Frontal cortex (tissue), 4 donors: ENCODE results near the gene ARID5B. TPM values are rescaled to one million over a fixed set of nuclear protein-coding genes. Genes with fewer than 3 reads are reported as not detected.

ENCODE experiments used
- DNase-seq, 2 donors: peaks; one replicate each; pipeline ENCODE4 v3.0.0; 2012; ENCODE audit warnings: low spot score in 2 of 2
- FAIRE-seq: peaks from 2 replicates; lab custom pipeline; 2012; peaks lifted over from hg19 to GRCh38; lab: Jason Lieb, UNC
- total RNA-seq: library from RNA; depleted of rRNA; stranded (reverse); fragments of >200 nt; gene quantifications from one replicate; pipeline ENCODE4 v1.2.3, GENCODE V29; 2014
- donor health status: control.
- donor health status: control.
- donor health status: control.

Gene ARID5B
- total RNA-seq, 1 donor from 2014 or later: 19.6 TPM

DNA sequence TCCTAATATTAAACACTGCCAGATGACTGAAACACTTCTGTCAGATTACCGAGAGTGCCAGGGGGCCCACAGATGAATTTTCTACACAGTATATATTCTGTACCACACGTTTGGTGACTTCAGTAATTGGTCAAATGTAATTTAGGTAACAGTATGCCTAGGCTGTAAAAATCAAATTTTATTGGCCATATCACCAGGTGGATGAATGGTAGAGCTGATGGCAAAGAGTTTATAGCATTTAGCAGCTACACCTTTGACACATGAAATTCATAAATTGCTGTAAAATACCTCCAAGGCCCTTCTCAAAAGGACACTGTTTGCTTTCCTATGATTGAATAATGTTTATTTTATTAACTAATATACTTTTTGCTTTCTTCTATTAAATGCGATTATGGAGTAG, 101.3 kb downstream of the ARID5B start:
- FAIRE-seq (no peak), DNase-seq (no peak)

DNA sequence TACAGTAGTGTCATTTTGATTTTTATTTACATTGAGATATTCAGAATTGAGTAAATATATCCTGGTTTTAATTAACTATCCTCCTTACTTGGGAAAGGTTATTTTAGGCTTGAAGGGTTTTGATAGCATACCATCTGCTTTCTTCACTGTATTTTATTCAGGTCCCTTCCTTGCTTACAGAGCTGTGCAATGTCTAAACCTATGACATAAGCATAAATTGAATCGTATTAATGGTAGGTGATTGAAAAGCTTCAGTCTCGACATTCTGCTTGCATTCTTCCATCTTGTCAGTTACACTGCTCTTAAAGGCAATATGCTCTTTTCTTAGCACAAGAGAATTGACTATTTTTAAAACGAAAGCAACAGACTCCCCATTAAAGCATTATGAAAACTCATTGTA, 102.5 kb downstream of the ARID5B start:
- no peak for FAIRE-seq

DNA sequence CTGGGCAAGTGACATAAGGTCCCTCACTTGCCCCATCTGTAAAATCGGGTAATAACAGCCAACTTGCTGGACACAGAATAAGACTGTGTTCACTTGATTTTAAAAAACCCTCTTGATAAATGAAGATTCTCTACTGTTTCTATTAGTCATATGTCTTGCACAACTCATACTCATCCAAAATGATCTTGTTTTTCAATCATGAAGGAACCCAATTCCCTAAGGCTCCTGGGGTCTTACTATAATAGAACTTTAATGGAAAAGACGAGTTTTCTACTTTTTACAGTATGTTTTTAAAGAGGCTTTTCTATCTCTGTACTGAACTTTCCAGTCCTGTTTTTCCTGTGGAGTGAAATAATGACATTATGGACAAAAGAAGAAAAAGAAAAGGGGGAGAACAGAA, 103.8 kb downstream of the ARID5B start:
- no peak for FAIRE-seq

More for the DNA sequence above, 102.5 kb downstream of the ARID5B start:
- DNase-seq: no peak

DNA sequence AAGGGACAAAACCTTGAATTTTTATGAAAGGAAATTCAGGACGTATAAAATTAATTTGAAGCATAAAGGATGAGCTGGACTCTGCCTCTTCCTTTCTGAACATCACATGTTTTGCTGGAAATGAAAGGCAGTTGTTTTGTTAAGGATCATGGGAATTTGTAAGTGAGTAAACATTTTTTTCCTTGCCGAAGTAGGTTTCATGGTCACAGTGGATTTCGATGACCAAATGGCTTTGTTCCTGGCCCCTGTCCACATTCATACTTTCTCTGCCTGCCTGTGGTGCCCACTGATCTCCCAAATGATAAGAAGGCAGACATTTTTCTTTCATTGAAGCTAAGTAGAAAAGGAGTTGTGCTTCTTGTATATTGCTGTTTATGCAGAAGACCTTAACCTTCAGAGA, 104.2 kb downstream of the ARID5B start:
- DNase-seq: no peak
- FAIRE-seq: no peak

More for the DNA sequence above, 103.8 kb downstream of the ARID5B start:
- DNase-seq: no peak

DNA sequence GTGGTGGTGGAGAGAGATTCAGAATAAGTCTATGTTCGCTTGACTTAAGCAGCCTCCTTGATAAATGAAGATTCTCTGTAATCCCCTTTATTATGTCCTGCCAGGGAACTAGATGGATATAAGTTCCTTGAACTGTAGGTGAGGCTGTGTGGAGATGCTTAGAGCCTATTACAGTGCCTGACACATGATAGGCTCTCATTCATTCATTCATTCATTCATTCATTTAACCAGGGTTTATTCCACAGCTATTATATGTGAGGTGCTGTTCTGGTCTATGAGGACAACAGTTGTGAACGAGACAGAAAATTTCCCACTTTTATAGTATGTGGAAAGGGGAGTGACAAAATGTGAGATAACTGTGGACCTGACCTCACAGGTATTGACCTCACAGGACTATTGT, 105.6 kb downstream of the ARID5B start:
- FAIRE-seq (no peak), DNase-seq (no peak)

DNA sequence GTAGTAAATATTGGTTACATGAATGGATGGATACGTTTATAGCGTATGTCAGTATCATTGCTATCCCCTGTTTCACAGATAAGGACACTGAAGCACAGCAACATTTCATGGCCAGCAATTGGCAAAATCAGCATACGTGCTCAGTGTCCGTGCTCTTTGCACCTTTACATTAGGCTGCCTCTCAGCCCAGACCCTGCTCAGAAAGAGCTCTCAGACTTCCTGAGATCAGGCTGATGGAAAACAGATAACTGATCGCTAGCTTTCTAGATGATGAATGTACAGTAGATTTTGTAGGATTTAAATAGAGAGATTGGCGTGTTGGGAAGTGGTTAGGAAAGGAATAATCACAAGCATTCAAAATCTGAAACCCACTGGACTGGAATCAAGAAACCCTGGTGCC, 106.7 kb downstream of the ARID5B start:
- FAIRE-seq (no peak), DNase-seq (no peak)

DNA sequence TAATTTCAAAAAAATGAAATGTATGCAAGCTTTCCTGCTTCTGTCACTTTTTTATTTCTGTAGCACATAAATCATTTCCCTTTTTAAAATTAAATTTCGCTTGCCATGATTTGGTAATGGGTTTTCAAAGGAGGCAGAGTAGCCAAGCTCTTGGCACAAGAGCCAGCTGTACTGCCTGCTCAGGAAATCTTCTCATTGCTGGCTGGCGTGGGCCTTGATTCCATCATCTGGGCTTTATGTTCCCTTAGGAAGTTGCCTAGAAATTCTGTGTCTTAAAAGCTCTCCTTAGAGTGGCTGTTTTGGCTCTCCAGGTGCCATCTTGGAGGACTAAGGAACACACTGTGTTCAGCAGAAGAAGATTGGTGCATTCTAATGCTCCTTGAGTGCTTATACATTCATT, 107.4 kb downstream of the ARID5B start:
- no peak for DNase-seq
- FAIRE-seq: no peak

DNA sequence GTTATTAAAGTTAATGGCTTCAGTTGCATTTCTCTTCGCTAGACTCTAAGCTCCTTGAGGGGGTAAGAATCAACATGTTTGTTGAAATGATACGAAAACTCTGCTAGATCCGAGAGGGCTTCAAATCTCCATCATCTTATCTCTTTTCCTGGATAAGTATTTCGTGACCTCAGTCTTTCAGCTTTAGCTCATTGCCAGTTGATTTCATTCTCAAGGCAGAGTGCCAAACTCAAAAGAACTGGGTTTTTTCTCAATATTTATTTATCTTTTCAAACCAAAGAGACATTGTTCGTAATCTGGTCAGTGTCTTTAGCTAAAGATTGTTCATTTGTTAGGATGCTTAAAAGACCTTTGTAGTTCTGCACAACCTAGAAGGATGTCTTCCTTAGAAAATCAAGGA, 108.9 kb downstream of the ARID5B start:
- DNase-seq: no peak
- FAIRE-seq: no peak

DNA sequence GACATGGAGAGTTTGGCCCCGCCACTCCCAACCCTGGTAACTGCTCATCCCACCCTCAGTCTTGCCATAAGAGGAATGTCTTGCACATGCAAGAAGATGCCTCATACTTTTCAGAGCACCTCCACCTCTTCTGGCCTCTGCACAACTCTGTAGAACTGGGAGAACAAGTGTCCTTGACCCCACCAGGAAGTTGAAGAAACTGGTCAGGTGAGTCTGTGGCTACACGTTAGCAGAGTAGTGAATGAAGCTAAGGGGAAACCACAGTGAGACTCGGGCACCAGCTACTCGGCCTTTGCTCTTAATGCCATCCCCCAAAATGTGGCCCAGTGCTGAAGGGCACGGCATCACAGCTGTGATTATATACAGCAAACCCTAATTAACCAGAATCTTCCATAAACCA, 110.1 kb downstream of the ARID5B start:
- DNase-seq (no peak), FAIRE-seq (no peak)

DNA sequence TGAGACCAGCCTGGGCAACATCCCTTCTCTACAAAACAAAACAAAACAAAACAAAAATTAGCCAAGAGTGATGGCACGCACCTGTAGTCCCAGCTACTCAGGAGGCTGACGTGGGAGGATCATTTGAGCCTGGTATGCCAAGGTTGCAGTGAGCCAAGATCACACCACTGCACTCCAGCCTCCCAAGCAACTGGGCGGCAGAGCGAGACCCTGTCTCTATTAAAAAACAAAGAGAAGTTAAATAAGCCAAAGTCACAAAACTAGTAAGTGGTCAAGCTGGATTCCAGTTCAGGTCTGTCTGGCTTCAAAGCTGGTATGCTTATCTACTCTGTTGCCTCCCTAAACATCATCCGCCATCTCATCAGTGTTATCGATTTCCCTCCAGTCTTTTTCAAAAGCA, 110.8 kb downstream of the ARID5B start:
- DNase-seq (no peak), FAIRE-seq (no peak)

DNA sequence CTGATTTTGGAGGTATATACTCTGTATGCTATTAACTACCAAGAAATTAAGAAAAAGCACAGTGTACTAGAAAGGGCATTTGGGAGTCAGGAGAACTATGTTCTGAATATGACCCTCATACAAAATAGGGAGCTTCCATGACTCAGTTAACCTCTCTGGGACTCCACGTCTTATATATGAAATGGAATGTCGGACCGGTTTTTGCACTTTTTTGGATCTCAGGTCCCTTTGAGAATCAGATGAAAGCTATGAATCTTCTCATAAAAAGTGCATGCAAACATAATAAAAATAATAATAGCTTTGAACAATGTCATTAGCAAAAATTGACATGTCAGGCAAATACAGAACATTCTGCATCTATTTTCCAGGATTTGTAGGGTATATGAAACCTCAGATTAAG, 113.0 kb downstream of the ARID5B start:
- FAIRE-seq (no peak), DNase-seq (no peak)

DNA sequence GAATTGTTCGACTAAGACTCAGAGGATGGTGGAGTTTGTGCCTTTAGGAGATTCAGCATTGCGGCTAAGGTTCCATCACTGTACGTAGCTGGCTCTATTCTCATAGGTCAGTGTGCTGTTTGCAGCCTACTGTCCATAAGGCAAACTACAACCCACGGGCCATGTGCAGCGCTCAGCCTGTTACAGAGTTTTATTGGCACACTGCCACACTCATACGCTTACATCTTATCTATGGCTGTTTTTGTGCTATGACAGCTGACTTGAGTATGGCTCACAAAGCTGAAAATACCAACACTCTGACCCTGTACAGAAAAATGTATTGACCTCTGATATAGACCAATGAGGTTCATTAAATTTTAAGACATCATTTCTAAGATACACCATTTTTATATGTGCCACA, 114.5 kb downstream of the ARID5B start:
- DNase-seq (no peak), FAIRE-seq (no peak)

DNA sequence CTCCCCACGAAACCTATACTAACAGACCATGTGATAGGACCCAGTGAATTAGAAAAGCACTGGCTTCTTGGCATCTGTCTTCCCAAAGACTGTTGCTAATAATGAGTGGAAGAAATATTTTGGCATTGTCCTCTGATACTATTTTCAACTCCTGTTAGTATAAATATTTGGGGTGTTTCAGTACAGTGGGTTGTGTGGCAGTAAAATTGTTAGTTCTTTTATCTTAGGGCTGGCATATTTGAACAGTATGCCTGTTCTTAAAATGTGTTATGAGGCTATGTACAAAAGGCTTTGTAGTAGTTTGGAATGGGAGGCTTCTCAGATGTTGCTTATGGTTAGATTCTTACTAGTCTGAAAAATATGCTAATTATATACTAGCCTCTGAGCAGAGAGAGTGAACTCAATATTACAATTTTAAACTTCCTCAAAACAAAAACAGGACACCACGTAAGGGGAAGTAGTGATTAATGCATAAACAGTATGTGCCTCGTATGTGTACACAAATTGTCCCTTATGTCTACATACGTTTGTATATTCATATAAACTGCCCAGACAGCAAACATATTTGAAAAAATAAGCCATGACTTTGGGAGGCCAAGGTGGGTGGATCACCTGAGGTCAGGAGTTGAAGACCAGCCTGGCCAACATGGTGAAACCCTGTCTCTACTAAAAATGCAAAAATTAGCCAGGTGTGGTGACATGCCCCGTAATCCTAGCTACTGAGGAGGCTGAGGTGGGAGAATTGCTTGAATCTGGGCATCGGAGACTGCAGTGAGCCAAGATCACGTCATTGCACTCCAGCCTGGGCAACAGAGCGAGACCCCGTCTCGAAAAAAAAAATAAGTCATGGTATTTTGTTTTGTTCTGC, 115.4 kb downstream of the ARID5B start:
- FAIRE-seq: no peak
- no peak for DNase-seq

DNA sequence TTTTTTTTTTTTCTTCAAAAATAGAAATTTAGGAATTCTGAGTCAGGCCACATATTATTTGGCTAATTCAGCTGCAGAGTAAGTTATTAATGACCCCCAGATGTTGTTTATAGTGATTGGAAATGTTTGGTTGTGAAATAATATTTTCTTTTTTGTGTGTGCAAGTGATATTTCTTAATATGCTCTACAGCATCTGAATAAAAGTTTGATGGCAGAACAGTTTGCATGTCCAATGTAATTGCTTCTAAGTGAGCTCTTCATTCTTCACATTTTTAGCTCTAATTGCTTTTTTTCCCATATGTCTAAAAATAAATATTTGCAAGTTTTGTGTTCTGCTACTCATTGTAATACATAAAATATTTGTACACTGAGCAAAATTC, 116.0 kb downstream of the ARID5B start:
- FAIRE-seq: no peak
- DNase-seq: no peak

DNA sequence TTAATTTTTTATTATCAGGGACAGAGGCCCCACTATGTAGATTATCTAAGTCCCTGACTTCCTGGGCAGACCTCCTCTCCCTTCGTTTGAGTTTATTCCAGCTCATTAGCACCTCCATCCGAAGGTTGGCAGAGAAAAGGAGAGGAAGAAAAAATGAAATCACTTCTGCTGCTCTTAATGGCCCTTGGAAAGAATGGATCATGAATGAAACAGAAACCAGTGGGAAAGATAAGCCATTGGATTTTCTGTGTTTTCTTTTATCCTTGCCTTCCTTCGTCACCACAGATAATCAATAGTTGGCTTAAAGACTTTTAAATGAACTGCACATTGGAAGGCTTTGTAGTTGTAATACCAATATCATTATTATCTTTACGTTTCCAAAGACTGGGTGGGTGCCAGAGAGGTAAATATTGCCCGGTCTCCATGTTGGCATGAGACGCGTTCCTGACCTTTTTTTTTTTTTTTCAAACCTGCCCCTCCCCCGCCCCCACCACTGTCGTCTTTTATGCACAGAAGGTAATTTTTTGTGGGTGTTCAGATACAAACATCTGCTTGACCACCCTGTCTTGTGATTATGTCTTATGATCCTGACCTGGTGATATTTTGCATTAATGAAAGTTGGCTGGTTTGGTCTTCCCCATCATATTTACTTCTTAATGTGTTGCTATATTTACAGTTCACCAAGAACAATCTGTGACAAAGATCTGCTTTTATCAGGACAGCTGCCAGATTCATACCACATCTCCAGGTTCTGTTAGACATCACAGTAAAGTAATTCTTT, 116.8 kb downstream of the ARID5B start:
- FAIRE-seq: no peak
- DNase-seq: no peak

DNA sequence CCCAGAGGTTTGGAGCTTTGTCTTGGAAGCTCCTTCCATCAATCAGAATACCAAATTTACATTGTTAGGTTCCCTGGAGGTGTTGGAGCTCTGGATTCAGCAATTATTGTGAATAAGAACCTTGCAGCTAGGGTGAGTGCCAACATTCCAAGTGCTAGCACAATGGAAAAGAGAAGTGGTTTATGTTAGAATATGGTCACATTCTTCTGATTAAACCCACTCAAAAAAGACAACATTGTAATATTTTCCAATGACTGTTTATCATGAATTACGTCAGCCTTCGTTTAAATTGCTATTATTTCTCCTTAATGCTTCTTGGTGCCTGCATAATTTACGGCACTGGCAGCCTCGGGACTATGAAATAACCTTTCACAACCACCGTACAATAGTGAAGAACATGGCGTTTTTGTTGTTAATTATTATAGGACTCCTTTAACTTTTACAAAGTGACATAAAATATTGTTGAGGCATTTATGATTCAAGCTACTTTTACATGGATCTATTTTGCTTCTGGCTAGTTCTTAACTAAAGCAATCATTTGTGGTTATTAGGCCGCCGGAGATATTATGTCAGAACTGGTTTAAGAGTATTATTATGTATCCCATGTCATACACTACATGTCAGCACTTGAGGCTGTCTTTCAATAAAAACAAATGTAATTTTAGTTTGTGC, 117.7 kb downstream of the ARID5B start:
- no peak for DNase-seq
- FAIRE-seq: no peak

DNA sequence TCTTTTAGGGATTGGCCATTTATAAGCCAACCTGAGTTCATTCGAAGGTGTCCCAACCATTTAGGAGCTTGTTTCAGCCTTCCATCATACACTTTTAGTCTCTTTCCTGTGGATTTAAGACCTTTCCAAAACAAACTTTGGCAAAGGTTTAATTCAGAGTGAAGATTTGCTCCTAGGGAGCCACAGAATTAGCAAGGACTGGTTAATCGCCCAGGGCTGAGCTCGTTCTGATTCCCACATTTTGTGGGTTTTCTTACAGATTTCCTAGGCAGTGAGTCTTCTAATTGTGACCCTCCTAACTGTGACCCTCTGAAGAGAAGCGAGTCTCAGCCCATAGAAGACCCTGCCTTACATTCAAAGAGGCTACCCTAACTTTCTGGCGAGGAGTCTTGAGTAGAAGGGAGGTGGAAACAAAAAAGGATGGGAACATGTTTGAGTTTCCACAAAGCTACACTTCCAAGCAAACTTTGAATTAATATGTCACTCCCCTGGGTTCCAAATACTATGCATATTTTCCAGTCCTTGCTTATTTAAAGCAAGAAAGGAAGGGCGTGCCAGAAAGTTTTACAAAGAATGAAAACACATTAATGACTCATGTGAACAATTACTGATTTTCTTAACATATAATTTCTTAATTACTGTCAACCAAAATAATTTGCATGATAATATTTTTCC, 118.3 kb downstream of the ARID5B start:
- FAIRE-seq: no peak
- DNase-seq: no peak

DNA sequence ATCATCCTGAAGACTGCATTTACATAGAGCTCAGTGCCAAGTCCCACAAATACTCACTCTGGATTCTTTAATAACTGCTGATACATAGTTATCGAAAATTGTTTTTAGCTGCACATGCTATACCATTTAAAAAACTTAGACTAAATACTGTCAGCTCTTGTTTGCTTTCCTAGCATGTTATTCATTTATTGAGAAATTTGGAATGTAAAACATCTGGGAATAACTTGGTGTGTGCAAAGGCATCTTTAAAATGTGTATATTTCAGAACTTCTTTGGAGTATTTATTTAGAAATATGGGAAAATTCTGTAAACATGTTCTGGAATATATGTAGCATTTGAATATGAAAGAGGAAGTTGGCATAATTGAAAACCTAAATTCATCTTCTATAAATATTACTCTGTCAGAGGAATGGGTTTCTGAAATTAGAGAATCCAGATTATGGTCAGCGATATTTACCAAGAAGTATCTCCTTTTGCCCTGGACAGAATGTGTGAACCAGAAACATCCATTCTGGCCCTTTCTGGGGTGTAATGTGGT, 119.7 kb downstream of the ARID5B start:
- no peak for DNase-seq

DNA sequence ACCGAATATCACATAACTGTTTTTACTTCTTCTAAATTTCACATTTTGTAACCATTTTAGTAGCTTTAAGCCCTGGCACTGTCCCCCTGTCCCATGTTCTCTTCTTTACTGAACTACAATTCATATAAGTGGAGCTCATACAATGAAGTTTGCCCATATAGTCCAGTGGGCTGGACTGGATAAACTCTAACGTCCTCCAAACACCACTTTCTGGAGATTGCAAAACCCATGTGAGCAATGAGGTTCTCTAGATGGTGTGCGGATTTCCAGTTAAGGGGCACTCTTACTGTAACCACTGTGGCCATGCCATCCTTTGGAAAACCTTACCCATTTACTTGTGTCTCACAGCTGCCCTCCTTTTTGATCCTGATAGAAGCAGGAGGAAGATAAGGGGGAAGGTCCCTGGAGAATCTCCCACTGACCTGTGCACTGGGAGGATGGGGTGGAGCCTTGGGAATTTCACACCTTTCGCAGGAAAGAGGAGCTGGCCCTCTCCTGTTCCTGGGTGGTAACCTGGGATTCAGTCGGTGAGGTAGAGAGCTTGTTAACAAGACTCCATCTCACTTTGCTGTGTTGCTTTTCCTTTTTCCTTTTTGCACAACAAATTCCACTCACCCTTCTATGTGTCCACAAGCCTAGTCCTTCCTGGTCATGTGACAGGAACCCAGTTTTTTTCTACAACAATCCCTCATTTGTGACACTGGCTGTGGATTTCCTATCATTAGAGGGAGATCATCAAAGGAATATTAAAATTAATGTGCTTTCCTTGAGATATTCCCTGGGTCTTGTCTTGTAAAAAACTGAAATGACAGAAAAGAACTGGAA, 120.7 kb downstream of the ARID5B start:
- DNase-seq: no peak

More for the DNA sequence above, 119.7 kb downstream of the ARID5B start:
- no peak for FAIRE-seq

More for the DNA sequence above, 120.7 kb downstream of the ARID5B start:
- FAIRE-seq: no peak
